GM10248 (cell line): ENCODE data around the gene S100A1.

Source experiments
- CTCF ChIA-PET: fragments of 300-600 bp; sonication (Branson Sonifier 250); formaldehyde crosslinking; extraction: SDS; loops from one replicate; lab custom pipeline; 2021; ENCODE audit warnings: antibody characterized with exemption; lab: Yijun Ruan, JAX
- POLR2A ChIA-PET: fragments of 350-650 bp; sonication (Branson Sonifier 250); formaldehyde crosslinking; extraction: SDS; loops from one replicate; lab custom pipeline; 2020; ENCODE audit warnings: antibody characterized with exemption; lab: Yijun Ruan, JAX
- DNase-seq: peaks from one replicate; pipeline ENCODE4 v3.0.0; 2012; ENCODE audit errors: extremely low spot score
- CTCF ChIP-seq: IDR thresholded peaks from 2 replicates; pipeline ENCODE4 v1.5.1; 2012; ENCODE audit warnings: mild to moderate bottlenecking, low read depth; ENCODE audit errors: extremely low read depth, missing control alignments, control extremely low read depth

Gene S100A1

GRCh38 chr1:153631047-153632022 lies 3.1 kb downstream of the S100A1 start:
- ChIA-PET CTCF (interaction anchor here (0.8 to 6.6 kb wide), 5 partner anchors 13 to 121 kb away, joined by 3 to 105 read pairs (median 4); partner anchors contain the start of gene S100A14), POLR2A (interaction anchor here (0.7 kb wide), 1 partner anchor 123 kb away, joined by 3 read pairs; no protein-coding TSS in a partner anchor)
- TF ChIP-seq CTCF: no peak
- DNase-seq: no peak

- POLR2A ChIA-PET: interaction anchor here (0.8 to 2.9 kb wide), 14 partner anchors 10 to 360 kb away, joined by 3 to 23 read pairs (median 5); partner anchors contain the start of genes ILF2, JTB, RAB13 and RPS27
Measured at GRCh38 chr1:153633161-153633753, 5.0 kb downstream of the S100A1 start.

GRCh38 chr1:153633754-153634665 lies 5.8 kb downstream of the S100A1 start, which contains the start of gene CHTOP:
Gene CHTOP (plus strand): TSS chr1:153634066. CDS start chr1:153636589, 2,523 bp downstream.
- ChIA-PET CTCF (interaction anchor here (0.6 to 2.1 kb wide), 11 partner anchors 8 to 281 kb away, joined by 3 to 12 read pairs (median 3); partner anchors contain the start of genes ILF2 and S100A14), POLR2A (interaction anchor here (0.5 to 2.9 kb wide), 17 partner anchors 10 to 1340 kb away, joined by 3 to 23 read pairs (median 5); partner anchors contain the start of genes ILF2, JTB, RAB13 and RPS27)
- no peak for TF ChIP-seq CTCF
- peak; percentile 98 for DNase-seq

More at GRCh38 chr1:153633161-153633753, 5.0 kb downstream of the S100A1 start:
- TF ChIP-seq CTCF: no peak
- no peak for DNase-seq
- CTCF ChIA-PET: interaction anchor here (0.8 to 2.1 kb wide), 6 partner anchors 10 to 280 kb away, joined by 3 to 12 read pairs (median 3); partner anchors contain the start of genes ILF2 and S100A14

GRCh38 chr1:153635872-153636271 lies 7.6 kb downstream of the S100A1 start:
- DNase-seq: no peak
- CTCF ChIA-PET: interaction anchor here (1.4 kb wide), 2 partner anchors 14 to 124 kb away, joined by 5 read pairs; no protein-coding TSS in a partner anchor
- TF ChIP-seq CTCF: no peak
- POLR2A ChIA-PET: interaction anchor here (0.6 to 0.7 kb wide), 2 partner anchors 228 to 351 kb away, joined by 3 to 4 read pairs; no protein-coding TSS in a partner anchor

GRCh38 chr1:153636312-153636711 lies 8.1 kb downstream of the S100A1 start:
- ChIA-PET POLR2A (no interaction called here), CTCF (interaction anchor here (1.1 kb wide), 1 partner anchor 9 kb away, joined by 4 read pairs; the partner anchor contains the start of gene S100A13)
- no peak for TF ChIP-seq CTCF
- no peak for DNase-seq
